Stimulated activated CD8-positive, alpha-beta memory T cell treated with anti-CD3 and anti-CD28 coated beads, Interleukin-2, amount 100 ng/mL, for 1 hour (primary cell): Measurements from ENCODE around the gene PPIB.

Experiments
- DNase-seq, 2 donors: peaks; one replicate each; pipeline ENCODE4 v3.0.0-alpha.2; 2020; ENCODE audit warnings: low read depth in 2 of 2

The PPIB gene

DNA sequence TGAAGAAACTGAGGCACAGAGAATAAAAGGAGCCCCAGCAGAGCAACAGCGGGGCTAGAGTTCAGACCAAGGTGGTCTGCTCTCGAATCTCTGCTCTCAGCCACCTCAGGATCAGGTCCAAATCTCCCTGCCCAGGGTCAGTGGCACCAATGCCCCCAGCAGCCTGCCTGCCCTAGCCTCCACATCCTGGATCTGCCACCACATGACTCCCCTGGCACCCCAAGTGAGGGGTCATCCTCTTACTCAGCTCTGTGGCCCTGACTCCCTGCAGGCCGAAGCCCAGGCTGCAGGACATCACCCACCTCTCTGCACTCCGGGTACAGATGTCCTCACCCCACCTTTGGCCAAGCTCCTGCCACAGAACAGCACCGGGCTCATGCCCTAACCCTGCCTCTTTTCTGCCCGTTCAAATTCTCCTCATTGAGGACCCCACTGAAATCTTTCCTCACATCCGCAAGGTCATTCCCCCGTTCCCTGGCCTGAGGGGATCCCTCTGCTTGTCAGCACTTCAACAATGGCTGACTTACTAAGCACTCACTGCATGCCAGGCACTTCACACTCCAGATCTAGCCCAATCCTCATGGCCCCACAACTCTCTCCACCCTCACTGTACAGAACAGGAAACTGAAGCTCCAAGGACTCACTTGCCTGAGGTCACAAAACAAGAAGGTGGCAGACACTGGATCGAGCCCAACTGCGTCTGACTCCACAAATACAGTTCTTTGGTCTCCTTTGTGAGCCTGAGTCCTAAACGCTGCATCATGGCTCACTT, 4.3 kb downstream of the PPIB start:
- DNase-seq, result no peak

DNA sequence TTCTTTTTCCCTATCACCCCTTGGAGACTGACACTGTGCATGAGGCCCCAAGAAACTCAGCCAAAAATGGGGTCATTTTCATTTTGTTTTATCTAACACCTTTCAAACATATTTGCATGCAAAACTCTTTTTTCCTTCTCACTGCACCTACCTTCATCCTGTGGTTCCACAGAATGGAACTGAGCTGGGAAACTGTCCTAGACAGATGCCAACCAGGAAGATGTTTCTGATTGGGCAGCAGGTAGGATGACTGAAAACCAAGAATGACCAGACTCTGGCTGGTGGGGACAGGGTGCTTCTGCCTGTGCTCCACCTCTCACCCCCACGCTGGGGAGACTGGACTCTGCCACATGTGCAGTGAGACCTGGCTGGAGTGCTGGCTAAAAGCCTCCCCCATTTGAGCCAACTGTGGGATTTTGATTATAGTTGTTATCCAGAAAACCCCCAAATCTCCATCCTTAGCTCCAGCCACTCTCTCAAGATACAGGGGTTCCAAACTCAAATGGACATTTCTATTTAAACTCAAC, 5.2 kb downstream of the PPIB start:
- DNase-seq, result no peak

DNA sequence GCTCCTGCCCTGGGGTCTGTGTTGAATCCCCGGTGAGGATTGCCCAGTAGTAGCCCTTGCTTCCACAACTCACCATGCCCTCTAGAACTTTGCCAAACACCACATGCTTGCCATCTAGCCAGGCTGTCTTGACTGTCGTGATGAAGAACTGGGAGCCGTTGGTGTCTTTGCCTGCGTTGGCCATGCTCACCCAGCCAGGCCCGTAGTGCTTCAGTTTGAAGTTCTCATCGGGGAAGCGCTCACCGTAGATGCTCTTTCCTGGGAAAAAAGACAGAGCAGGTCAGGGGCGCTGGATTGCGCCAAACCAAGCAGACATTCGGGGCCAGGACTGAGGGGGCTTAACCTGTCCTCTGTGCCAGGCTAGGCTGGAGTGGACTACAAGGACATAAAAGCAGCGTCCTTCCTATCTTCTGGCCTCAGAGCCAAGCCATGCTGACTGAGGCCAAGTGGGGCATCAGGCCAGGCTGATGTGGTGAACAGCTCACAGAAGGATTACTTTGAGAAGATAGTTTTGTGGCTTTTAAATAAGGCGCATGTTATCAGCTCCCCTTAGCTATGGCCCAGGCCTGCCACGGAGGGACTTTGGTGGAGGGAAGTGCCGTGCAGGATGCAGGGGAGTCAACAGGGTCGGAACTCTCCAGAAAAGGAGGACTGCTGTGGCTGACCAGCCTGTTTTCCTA, 6.0 kb downstream of the PPIB start:
- DNase-seq, result no peak

DNA sequence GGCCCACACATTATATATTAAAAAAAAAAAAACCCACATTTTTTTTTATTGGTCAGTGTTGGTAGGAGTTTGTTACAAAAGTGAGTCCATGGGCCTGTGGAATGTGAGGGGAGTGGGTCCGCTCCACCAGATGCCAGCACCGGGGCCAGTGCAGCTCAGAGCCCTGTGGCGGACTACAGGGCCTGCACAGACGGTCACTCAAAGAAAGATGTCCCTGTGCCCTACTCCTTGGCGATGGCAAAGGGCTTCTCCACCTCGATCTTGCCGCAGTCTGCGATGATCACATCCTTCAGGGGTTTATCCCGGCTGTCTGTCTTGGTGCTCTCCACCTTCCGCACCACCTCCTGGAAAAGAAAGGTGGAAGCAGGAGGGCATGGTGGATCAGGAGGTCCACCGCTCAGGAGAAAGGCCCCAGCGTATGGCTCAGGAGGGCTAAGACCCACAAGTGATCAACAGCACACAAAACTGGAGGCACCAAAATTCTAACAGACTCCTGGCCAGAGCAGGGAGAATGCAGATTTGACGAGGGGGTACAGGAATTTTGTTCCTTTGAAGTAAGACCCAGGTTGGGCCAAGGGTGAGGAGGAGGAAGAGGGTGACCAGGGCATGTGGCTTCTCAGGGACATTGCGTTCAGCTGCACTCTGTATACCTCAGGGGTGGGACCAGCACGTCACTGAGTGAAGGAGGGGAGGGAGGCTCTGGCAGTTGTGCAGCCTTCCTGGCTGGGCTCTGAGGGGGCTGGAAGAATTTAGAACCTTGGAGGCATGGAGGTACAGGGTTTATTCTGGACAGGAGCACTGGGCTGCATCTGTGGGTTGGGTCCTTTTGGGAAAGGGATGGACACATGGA, 6.8 kb downstream of the PPIB start:
- DNase-seq, result no peak

DNA sequence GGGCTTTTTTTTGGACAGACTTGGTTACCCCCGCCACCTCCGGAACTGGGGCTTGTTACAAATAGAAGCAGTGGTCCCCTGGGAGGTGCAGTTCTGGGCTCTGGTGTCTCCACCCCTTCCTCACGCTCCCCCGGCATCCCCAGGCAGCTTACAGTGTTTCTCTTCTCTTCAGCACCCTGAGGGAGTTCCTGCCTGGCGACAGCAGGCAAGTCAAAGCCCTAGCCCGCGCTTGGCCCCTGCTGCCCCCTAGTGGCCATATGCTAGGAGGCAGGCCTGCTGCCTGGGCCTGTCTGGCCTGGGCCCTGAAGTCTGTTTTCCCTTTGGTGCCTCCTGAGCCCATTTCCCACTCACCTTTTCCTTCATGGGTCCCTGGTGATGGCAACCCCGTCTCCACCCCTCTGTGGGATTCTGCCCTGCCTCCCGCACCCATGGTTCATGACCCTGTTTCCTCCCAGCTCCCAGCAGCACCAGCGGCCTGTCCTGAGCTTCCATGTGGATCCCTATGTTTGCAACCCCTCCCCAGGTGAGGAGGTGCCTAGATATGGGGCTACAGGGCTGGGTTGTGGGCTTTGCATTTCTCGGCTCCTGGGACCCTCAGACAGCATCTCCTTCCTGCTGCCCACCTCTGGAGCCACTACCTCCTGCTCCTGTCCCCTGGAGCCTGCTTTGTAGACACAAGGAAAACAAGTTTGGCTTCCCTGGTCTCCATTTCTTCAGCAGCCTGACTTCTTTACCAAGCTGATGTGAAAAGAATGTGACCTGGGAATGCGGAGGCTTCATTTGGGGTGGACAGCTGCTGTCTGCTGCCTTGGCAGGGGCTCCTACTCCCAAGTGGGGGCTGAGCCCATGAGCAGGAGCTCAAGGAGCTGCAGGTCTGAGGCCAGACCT, 9.1 kb downstream of the PPIB start:
- peak; percentile 84 for DNase-seq

DNA sequence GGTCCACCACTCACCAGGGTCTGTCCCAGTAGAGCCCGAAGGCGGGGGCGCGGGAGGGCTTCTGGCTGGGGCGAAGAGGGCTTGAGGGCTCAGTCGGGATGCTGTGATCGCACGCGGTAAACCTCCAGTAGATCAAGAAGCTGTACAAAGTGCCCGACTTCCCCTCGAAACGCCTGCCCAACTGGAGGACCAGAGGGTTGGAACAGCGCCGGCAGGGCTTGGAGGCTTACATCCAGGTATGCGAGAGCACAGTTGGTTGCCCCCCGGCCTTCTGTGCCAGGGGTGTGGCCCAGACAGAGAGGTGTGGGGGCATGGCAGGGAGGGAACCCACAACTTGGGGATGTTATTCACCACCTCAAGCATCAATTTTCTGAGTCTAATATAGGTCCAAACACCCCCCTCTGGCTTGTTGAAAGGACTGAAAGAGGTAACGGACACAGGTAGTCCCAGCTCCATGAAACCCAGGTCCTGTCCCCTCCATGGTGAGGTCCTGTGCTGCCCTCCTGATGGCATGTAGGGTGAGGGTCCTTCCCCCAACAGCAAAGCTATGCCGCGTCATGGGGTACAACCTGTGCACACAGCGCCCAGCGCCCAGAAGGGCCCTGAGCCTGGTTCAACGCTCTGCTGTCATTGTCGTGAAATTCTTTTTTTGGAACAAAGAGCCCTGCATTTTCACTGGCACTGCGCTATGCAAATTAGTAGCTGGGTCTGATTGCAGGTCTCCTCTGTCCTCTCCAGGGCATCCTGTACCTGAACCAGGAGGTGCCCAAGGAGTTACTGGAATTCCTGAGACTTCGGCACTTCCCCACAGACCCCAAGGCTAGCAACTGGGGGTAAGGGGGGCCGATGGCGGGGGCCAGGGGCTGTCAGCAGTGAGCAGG, 10.1 kb downstream of the PPIB start:
- DNase-seq, result no peak

DNA sequence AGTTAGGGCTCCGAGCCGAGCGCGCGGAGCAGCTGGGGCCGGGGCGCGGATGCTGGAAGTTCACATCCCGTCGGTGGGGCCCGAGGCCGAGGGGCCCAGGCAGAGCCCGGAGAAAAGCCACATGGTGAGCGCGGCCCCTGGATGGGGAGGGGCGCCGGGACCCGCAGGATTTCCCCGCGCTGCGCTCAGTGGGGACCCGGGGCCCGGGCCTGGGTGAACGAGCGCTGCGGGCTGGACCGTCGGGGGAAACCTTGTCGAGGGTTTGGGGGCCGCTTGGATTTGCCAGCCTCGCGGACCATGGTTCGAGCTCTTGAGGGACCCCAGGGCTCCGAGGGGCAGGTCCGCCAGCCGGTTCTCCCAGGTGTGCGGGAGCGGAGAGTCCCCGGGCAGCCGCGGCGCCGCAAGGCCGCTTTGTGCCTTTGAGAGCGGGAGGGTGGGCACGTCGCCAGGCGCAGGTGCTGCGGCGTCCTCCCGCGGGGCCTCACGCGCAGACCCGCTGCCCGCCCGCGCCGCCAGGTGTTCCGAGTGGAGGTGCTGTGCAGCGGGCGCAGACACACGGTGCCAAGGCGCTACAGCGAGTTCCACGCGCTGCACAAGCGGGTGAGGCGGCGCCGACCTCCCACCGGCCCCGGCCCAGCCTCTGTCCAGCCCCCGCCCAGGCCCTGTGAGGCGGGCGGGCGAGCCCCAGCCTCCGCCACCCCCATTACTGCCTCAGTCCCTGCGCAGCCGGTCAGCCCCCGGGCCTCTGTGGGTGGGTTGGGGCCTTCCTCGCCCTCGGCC, 10.9 kb downstream of the PPIB start, which contains the start of gene SNX22:
SNX22 (plus strand) TSS at position 5 of the 780 bp plus-strand sequence; CDS start at position 50, 45 bp downstream.
- no peak for DNase-seq

DNA sequence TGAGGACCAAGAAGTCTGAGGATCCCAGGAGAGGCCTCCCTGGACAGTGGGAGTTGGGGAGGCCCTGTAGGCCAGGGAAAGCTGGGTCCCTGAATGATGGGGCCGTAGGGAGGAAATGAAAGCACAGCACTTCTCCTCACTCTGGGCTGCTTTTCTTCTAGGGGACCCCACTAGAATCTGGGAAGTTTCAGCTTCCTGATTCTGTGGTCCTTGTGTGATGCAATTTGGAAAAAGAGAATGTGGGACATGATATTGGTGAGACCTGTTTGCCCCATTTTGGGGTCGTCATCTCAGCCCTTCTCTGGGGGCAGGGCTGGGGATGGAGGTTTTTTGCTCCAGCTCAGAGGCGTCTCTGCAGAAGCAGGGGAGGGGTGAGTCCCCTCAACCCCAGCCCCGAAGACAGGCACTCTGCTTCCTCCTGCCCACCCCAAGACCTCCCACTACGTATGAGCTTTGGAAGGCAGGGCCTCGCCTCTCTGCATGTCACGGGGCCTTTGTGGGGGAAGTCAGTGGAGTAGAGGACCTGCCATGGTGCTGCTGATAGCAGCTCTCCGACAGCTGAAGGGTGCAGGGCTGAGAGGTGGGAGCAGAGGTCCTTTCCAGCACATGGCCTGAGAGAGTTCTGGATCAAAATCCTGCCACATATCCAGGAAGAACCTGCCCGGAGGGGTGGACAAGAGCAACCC, 12.8 kb downstream of the PPIB start:
- no peak for DNase-seq

DNA sequence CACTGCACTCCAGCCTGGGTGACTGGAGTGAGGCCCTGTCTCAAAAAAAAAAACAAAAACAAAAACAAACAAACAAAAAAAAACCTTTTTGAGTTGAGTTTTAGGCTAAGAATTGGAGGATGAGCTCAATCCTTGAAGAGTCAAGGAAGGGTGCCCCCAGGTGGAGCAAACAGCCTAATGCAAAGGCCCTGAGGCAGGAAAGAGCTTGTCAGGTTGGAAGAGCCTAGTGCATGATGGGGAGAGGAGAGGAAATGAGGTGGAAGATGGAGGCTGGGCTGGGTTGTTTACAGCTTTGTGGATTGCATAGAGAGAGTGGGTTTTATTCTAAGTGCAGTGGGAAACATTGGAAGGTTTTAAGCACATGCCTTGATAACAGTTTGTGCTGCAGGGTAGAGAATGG, 13.4 kb downstream of the PPIB start:
- DNase-seq, result no peak

DNA sequence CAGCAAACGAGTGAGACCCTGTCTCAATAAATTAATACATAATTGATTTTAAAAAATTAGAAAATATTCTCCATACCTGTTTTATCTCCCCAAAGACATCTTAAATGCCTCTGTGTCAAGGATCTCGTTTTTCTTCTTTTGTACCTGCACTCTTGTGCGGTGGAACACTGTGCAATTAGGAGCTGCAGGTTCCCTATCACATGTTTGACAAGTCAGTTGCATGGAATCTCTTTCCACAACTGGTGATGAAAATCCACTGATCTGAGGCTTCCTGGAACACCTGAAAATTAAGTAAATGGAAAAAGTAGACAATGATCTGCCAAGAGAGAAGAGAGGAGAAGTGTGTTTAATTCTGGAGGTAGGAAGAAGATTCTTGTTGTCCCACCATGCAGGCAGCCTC, 14.2 kb downstream of the PPIB start:
- no peak for DNase-seq

DNA sequence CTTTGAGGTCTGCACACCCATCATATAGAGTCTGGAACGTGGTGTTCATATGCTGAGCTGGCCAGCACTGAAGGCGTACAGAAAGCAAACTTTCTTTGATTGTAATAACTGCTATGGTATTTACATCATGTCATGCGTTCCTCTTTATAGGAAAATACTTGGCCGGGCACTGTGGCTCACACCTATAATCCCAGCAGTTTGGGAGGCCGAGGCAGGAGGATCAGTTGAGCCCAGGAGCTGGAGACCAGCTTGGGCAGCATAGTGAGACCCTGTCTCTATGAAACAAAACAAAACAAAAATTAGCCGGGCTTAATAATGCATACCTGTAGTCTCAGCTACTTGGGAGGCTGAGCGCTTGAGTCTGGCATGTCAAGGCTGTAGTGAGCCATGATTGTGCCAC, 14.7 kb downstream of the PPIB start:
- DNase-seq, result no peak

DNA sequence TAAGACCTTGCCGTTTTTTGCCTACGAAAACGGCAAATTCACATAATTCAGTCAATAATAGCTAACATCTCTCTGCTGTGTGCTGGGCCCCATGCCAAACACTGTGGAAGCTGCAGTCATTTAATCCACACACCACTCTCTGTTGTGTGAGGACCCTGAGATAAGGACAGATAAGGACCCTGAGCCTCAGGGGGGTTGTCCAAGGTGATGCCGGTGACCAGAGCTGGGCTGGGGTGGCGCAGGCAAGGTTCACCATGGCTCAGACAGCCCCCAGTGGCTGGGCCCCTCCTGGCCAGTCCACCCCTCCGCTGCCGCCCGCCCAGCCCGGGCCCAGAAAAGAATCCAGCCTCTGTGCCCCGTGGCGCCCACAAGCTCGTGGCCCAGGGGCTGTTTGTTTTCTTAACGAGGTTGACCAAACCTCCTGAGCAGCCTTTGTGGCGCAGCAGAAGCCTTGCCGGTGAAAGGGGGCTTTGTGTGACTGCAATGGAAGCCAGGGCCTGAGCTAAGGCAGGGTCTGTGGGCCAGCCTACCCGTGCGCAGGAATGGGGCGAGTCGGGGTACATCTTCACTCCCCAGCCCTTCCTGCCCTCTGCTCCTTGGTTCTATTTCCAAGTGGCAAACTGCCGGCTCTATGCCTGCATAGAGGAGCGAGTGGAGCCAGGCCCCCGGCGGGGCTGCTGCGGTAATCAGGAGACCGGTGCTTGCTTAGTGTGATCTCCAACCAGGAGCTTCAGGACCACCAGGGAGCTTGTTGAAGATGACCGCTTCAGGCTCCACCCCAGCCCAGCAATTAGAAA, 15.7 kb downstream of the PPIB start:
- no peak for DNase-seq

DNA sequence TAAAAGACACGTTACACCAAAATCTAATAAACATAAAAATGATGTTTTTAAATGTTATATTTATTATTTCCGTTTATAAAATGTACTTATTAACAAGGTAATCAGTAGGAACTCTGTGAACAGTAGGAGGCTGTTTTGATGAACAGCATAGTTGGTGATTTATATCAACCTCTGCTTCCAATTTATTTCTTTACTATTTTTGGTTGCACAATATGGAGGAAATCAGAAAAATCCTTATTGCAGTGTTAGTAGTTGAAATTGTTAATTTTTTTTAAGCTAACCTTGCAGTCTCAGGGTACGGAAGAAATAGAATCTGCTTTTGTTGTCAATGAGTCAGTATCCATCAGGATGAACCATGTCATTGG, 16.3 kb downstream of the PPIB start:
- DNase-seq, result no peak

DNA sequence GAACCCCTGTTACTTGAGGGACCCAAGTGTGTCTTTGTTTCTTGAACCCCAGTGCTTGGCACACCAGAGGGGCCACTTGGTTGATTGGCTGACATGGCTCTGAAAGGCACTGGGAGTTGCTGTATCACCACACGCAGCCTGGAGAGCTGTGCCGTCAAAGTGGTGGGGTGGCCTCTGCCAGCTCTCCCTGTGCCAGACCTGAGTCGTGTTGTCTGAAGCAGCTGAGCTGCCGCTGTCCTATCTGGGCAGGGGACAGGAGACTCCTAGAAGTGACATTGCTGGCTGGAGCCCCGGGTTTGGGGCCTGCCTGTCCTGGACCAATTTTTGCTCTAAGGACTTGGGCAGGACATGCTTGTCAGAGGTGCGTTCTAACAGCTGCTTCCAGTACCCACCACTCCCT, 16.8 kb downstream of the PPIB start:
- DNase-seq, result no peak

DNA sequence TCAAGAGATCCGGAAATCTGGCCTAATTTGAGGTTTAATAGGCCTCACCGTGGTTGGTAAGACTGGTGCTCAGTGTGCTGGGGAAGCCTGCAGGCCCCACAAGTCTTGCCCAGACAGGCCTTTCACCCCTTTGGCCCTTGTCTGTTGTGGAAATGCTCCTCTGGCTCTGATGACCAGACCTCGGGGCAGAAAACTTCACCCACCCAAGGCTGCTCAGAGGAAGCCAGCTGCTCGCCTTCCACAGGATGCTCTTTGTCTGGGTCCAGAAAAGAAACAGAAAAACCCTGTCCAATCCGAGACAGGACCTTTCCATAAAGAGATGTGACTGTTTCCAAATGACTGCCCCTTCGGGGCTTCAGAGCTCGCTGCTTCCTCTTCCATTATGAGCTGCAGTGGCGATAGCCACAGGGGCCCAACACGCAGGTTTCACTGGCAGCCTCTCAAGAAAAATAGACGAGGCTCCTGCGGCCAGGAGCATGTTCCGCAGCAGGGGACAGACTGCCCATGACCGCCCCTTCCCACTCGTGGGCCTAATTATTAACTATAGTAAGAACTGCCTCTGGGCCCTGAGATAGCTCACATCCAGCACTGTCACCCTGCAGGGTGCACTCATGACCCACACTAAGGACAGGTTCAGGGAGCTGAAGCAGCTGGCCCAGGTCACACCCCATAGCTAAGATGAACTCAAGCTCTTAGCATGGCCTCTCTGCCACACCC, 18.1 kb downstream of the PPIB start:
- DNase-seq, result no peak

DNA sequence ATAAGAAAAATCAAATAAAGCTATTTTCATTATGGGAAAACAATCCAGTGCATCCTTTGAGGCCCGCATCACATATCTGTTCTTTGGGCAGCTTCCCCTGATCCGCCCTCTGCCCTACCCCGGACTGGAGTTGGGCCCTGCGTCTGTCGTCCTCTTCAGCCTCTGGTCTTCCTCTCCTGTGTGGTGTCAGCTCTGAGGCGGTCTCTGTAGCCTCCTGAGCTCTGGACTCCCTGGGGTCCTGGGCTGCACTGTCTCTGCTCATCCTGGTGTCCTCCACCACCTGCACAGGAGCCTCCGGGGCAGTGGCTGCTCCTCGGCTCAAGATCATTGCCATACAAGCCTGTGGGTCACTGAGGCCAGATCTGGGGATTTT, 18.6 kb downstream of the PPIB start:
- DNase-seq, result no peak

DNA sequence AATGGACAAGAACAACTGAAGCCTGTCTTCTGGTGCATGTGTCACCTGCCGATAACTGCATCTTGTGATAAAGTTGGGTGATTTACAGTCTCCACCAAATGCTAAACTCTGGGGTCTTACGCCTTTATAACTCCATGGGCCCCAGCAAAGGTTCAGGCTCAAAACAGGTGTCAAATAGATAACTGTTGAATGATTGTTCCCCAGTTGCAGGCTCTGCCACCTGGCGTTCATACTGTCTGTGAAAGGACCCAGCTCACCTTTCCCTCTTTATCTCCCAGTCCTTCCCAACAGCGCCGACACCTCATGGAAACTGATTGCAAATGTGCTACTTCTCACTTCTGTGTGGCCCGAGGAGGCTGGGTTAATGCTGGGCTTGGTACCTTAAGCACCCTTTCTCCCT, 19.5 kb downstream of the PPIB start:
- no peak for DNase-seq
